HG03175 (cell line): Measurements from ENCODE around the gene CYTIP.
"Not testable (repeated sequence)": the region's sequence is repeated elsewhere in the genome, so short reads cannot be mapped to it uniquely, and the experiment has no call there.

Source experiments
- ATAC-seq: cut with Tn5 transposase; IDR thresholded peaks from one replicate; pipeline ENCODE4 v1.9.1; 2021; ENCODE audit warnings: mild to moderate bottlenecking, moderate library complexity; ENCODE audit not compliant: unreplicated experiment

Gene CYTIP

GRCh38 chr2:157386747-157387146 is 57.1 kb downstream of the CYTIP start:
- no peak for ATAC-seq

- ATAC-seq = no peak
These were observed 57.6 kb downstream of the CYTIP start for GRCh38 chr2:157386247-157386646.

- ATAC-seq = no peak
These were observed 66.0 kb downstream of the CYTIP start for GRCh38 chr2:157377861-157378260.

GRCh38 chr2:157376041-157376440 is 67.8 kb downstream of the CYTIP start:
- no peak for ATAC-seq

GRCh38 chr2:157375384-157375783 is 68.5 kb downstream of the CYTIP start:
- no peak for ATAC-seq

- ATAC-seq = not testable (repeated sequence)
These were observed 75.4 kb downstream of the CYTIP start for GRCh38 chr2:157368508-157368907.

- ATAC-seq = no peak
These were observed 76.2 kb downstream of the CYTIP start for GRCh38 chr2:157367704-157368103.
